Raji (cell line): ENCODE results near the gene CREB3L4.

Experiments
- POLR2A ChIP-seq: IDR thresholded peaks from 2 replicates; pipeline ENCODE4 v1.6.1; 2011; ENCODE audit warnings: low read depth, low read length, control low read depth; ENCODE audit not compliant: insufficient read depth

The CREB3L4 gene, protein sequence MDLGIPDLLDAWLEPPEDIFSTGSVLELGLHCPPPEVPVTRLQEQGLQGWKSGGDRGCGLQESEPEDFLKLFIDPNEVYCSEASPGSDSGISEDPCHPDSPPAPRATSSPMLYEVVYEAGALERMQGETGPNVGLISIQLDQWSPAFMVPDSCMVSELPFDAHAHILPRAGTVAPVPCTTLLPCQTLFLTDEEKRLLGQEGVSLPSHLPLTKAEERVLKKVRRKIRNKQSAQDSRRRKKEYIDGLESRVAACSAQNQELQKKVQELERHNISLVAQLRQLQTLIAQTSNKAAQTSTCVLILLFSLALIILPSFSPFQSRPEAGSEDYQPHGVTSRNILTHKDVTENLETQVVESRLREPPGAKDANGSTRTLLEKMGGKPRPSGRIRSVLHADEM

GRCh38 chr1:153967107-153967999 lies at the start of gene CREB3L4:
Gene CREB3L4 (plus strand): TSS chr1:153967902. CDS start chr1:153968526, 624 bp downstream.
- peak; percentile 85 for TF ChIP-seq POLR2A

DNA sequence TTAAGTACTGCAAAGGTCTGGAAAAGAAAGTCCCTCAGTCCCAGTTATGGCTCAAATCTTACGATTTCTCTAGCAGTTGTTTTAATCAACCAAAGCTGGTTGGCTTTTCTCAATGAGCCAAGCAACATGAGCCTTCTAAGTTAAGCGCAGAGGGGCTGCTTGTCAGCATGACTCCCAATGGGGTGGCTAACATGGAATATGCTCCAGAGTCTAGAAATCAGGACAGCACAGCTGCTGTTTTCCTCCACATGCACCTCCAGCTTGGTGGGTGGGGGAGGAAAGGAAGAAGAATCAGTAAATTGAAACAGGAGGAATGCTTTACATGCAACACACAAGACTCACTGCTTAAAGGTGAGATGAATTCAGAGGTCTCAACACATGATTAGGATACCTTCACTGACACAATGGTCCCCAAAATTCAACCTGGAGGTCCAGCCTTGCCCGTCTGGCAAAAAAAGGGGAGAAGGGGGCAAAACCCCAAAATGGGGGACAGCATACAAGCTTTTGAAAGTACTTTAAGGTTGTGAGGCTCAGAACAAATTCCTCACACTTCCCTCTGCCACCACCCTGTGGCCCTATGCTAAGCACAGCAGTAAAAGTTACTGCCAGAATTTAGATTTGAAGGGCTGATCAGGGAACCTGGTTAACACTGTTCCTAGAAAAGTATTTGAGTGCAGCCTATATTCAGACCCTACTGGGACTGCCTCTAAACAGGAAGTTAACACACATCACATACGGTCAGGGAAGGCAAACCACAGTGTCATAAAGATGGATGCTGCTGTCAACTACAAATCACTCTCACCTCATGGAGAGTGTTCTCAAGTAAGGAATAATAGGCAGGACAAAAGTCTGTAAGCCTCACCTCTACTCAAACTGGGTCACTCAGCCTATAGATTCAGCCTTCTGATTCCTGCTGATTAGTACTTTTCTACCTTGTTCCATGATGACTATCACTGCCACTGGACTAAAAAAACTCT lies 47.5 kb upstream of the CREB3L4 start:
- TF ChIP-seq POLR2A: no peak

DNA sequence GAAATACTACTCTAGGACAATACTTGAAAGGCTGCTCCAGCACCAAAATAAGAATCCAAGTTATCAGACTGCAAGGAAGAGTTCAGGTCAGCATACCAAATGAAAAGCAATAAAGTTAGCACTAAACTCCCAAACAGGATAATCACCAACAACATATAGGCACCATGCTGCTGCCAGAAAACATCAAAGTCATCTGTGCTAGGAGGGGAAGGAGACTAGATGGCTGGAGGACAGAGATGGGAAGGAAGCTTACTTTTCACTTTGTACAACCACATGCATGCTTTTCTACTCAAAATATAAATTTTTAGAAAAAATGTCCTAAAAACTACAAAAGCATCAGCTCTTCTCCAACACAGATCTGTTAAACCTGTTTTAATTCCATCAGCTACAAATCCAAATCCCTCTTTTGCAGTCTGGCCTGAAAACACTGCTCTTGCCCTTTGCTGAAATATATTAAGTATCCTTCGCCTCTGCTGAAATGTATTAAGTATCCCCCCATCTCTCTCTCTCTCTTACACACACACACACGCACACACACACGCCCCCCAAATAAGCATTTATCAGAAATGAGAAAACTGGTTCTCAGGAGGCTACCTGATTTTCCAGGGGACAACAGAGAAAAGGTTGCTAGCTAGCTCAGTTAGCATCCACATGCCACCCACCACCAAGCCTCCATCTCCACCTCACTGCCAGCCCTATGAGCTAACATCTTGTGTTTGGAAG lies 46.5 kb upstream of the CREB3L4 start:
- no peak for TF ChIP-seq POLR2A

DNA sequence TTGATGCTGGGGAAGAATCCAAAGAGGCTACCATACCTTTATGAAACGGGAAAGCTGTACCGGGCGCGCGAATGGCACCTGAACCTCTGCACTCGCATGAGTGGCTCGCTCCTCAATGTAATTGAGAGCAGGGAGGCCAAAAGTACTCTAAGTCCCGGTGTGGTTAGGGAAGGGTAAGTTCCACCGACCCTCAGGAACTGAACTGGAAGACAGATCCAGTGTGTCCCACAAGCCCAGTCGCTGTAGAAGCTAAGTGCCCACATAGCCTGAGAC lies 46.0 kb upstream of the CREB3L4 start:
- TF ChIP-seq POLR2A: no peak

GRCh38 chr1:153922076-153922971 lies 45.4 kb upstream of the CREB3L4 start:
- no peak for TF ChIP-seq POLR2A

DNA sequence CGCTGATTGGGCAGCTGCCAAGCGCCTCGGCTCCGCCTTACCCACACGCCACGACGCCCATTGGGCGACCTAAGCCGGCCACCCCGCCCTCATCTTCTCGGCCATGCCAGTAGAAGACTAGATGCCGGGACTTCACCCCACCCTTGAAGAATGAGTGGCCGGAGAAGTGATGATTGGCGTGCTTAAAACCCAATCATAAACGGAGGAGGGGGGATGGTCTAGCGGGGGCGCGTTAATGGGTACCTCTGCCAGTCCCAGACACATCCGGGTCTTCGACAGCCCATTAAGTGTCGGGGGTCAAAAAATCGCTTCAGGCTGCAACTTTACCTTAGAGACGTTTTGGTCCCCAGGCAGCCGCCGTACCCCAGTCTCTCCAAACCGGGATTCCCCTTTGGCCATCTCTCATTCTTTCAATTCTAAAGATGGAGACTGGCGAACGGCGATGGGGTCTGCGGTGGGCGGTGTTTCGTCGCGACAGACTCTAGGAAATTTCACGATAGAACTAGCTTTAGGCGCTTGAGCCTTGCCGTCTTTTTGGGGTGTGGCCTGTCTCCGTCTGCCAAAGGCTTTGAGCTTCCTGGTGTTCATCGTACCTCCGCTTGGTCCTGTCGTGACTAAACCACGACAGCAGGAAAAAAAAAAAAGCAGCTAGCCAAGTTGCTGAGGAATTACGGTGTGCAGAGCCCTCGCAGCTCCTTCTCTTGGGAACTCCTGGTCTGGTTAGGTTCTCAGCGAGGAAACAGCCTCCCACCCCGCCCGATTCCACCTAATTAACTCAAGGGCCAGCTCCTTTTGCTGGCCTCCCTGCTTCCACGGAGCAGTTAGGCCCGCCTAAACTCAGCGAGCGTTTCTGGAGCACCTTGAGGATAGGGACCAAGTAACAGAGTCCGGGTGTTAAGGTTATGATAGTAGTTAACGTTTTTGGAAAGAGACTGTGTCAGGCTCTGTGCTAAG lies 44.5 kb upstream of the CREB3L4 start, which contains the start of gene GATAD2B:
Gene GATAD2B, minus strand, starts transcription at position 1 of the 954 bp plus-strand sequence. CDS start 94,625 bp downstream, outside the sequence.
- TF ChIP-seq POLR2A: peak; percentile 74

DNA sequence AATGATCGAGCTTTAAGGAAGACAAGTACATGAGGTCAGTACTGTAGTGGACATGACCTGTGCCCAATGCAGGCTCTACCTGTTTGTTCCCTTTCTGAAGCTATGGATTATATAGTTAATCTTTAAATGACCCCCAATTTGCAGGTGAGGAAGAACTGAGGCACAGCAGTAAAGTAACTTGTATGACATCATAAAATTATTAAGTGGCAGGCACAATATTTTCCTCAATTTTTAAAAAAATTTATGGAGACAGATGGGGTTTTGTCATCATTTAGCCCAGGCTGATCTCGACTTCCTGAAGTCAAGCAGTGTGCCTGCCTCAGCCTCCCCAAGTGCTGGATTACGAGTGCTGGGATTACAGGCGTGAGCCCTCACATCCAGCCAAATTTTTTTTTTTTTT lies 41.3 kb upstream of the CREB3L4 start:
- no peak for TF ChIP-seq POLR2A

DNA sequence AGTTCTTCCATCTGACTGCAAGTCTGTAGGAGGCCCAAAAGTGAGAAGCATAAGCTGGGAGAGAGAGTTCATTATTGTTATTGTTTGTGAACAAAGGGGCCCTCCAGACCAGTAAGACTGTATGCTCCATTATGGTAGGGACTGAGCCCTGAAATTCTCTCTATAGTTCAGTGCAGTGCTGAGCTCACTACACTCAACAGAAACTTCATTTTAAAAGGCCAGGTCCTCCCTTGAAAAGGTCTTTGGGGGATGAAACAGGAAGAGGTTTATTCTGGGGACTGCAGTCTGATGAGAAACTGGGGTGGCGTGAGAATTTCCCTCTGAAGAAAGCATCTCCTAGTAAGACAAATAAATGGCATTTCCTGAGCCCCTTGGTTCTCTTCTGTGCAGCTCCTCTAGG lies 39.5 kb upstream of the CREB3L4 start:
- TF ChIP-seq POLR2A: no peak

DNA sequence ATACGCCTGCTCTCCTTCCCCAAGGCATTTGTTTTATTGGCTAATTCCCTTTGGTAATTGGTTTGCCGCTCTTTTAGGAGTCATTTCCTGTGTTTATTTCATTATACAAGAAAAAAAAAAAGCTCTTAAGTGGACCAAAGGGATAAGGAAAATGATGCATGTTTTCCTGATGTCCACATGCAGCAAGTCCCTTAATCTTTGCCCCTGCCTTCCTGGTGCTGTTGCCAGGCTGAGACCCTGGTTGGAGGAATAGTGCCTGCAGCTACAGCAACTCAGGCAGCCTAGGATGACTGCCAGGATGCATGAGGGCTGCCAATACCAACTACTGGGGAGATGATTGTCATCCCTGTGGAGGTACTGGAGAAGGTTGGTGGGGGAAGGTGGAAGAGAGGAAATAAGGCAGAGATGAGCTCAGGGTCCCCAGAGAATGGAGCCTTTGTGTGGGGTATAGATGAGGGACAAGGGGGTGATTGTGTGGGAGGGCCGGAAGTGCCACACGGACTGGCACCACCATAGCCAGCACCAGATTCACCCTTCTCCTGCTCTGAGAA lies 38.8 kb upstream of the CREB3L4 start:
- no peak for TF ChIP-seq POLR2A

DNA sequence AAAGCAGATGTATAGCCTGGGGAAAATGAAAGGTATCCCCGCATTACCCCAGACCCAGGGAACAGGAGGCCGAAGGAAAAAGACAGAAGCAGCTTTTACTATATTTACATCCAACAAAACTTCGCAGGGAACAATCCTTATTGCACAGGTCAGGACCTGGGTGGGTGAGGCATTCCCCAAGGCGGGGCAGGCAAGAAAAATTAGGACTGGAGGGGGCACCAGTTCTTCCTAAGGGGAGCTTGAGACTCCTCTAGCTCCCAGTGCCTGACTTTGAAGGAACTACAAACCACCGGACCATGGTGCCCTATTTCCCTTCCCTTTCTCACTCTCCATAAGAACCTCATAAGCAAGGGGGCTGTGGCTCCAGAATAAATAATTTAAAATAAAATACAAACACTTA lies 38.3 kb upstream of the CREB3L4 start:
- no peak for TF ChIP-seq POLR2A

GRCh38 chr1:153929981-153930948 lies 37.4 kb upstream of the CREB3L4 start:
- TF ChIP-seq POLR2A: no peak
